ENCODE measurements around the gene MPP7. TPM values are rescaled to one million over a fixed set of nuclear protein-coding genes. Genes with fewer than 3 reads are reported as not detected.

The MPP7 gene
- total RNA-seq, 1 experiment from 2014 or later = 9.1 TPM

GRCh38 chr10:28332726-28333125 lies 29.9 kb upstream of the MPP7 start:
- H4K20me1 ChIP-seq (ENCODE audit: low read length) = no peaks in the 10 kb centered on the region
- no peaks in the 10 kb centered on the region for H3K27me3 ChIP-seq (ENCODE audit: low read length)
- no peak overlapping the region for H3K27ac ChIP-seq (ENCODE audit: low read length)
- CTCF ChIA-PET = no interaction called here
- no peaks in the 10 kb centered on the region for H3K9me3 ChIP-seq (ENCODE audit: low read length)
- no peaks in the 10 kb centered on the region for H3F3A ChIP-seq (ENCODE audit: low read length, unreplicated experiment)
- no peak overlapping the region for H3K4me2 ChIP-seq (ENCODE audit: low read length)
- no peak overlapping the region for H2AFZ ChIP-seq (ENCODE audit: low read length)
- TF ChIP-seq EZH2 (IDR thresholded peaks at IDR 0.05; ENCODE audit: low read length, unreplicated experiment) (no peak), CTCF (conservative IDR thresholded peaks at IDR 0.05; ENCODE audit: low read depth, low read length) (no peak), EZH2phosphoT487 (IDR thresholded peaks at IDR 0.05; ENCODE audit: borderline replicate concordance, low read length) (no peak)
- no TSS peak for BruUV-seq (replicated peaks)
- no peak for ATAC-seq
- H3K36me3 ChIP-seq (ENCODE audit: low read depth, low read length) = no peaks in the 10 kb centered on the region
- H3K4me3 ChIP-seq (ENCODE audit: low read length) = no peak overlapping the region
- intact Hi-C loops (cut with micrococcal nuclease) = no loop called here
- H3K4me1 ChIP-seq (ENCODE audit: insufficient read depth, low read length) = peaks cover 7% of the 10 kb centered on the region
- no peaks in the 10 kb centered on the region for H3K9me2 ChIP-seq (replicated peaks; ENCODE audit: low read length)
- POLR2A ChIA-PET (ENCODE audit: unreplicated experiment) = no interaction called here
- H3K79me2 ChIP-seq (ENCODE audit: low read length) = no peaks in the 10 kb centered on the region
- H3K9ac ChIP-seq (ENCODE audit: low read length) = no peak overlapping the region
- no peak for DNase-seq

- Histone ChIP-seq H3K27ac (ENCODE audit: low read length) (no peak overlapping the region), H3K4me1 (ENCODE audit: insufficient read depth, low read length) (peaks cover 13% of the 10 kb centered on the region), H4K20me1 (ENCODE audit: low read length) (no peaks in the 10 kb centered on the region), H2AFZ (ENCODE audit: low read length) (no peak overlapping the region), H3K4me3 (ENCODE audit: low read length) (no peak overlapping the region), H3K9me3 (ENCODE audit: low read length) (no peaks in the 10 kb centered on the region), H3K4me2 (ENCODE audit: low read length) (no peak overlapping the region), H3K9ac (ENCODE audit: low read length) (no peak overlapping the region), H3K36me3 (ENCODE audit: low read depth, low read length) (no peaks in the 10 kb centered on the region), H3K27me3 (ENCODE audit: low read length) (no peaks in the 10 kb centered on the region), H3K9me2 (replicated peaks; ENCODE audit: low read length) (no peaks in the 10 kb centered on the region), H3F3A (ENCODE audit: low read length, unreplicated experiment) (no peaks in the 10 kb centered on the region), H3K79me2 (ENCODE audit: low read length) (no peaks in the 10 kb centered on the region)
- ChIA-PET CTCF (interaction anchor here (0.5 to 0.7 kb wide), 3 partner anchors 9 to 1010 kb away, joined by 3 read pairs; no protein-coding TSS in a partner anchor), POLR2A (ENCODE audit: unreplicated experiment) (interaction anchor here (0.7 to 1.2 kb wide), 3 partner anchors 29 to 77 kb away, joined by 3 to 20 read pairs (median 6); partner anchors contain the start of gene MPP7)
- intact Hi-C loops (cut with micrococcal nuclease) = no loop called here
- no peak for TF ChIP-seq EZH2 (IDR thresholded peaks at IDR 0.05; ENCODE audit: low read length, unreplicated experiment)
- no peak for TF ChIP-seq CTCF (conservative IDR thresholded peaks at IDR 0.05; ENCODE audit: low read depth, low read length)
- TF ChIP-seq EZH2phosphoT487 (IDR thresholded peaks at IDR 0.05; ENCODE audit: borderline replicate concordance, low read length) = no peak
- ATAC-seq (peak; percentile 64), DNase-seq (peak; percentile 55)
- BruUV-seq (replicated peaks) = no TSS peak
These were observed 29.0 kb upstream of the MPP7 start for GRCh38 chr10:28331841-28332240.

- H3K27me3 ChIP-seq (ENCODE audit: low read length) = no peaks in the 10 kb centered on the region
- ChIA-PET CTCF (no interaction called here), POLR2A (ENCODE audit: unreplicated experiment) (interaction anchor here (1.2 kb wide), 1 partner anchor 28 kb away, joined by 6 read pairs; the partner anchor contains the start of gene MPP7)
- DNase-seq (no peak), ATAC-seq (no peak)
- H2AFZ ChIP-seq (ENCODE audit: low read length) = no peak overlapping the region
- H3K4me3 ChIP-seq (ENCODE audit: low read length) = no peak overlapping the region
- TF ChIP-seq EZH2 (IDR thresholded peaks at IDR 0.05; ENCODE audit: low read length, unreplicated experiment) = no peak
- TF ChIP-seq CTCF (conservative IDR thresholded peaks at IDR 0.05; ENCODE audit: low read depth, low read length) = no peak
- TF ChIP-seq EZH2phosphoT487 (IDR thresholded peaks at IDR 0.05; ENCODE audit: borderline replicate concordance, low read length) = no peak
- H3K27ac ChIP-seq (ENCODE audit: low read length) = no peak overlapping the region
- H3K79me2 ChIP-seq (ENCODE audit: low read length) = no peaks in the 10 kb centered on the region
- no peaks in the 10 kb centered on the region for H3F3A ChIP-seq (ENCODE audit: low read length, unreplicated experiment)
- H3K9ac ChIP-seq (ENCODE audit: low read length) = no peak overlapping the region
- BruUV-seq (replicated peaks) = no TSS peak
- H4K20me1 ChIP-seq (ENCODE audit: low read length) = no peaks in the 10 kb centered on the region
- intact Hi-C loops (cut with micrococcal nuclease) = no loop called here
- H3K9me2 ChIP-seq (replicated peaks; ENCODE audit: low read length) = no peaks in the 10 kb centered on the region
- H3K4me2 ChIP-seq (ENCODE audit: low read length) = no peak overlapping the region
- H3K4me1 ChIP-seq (ENCODE audit: insufficient read depth, low read length) = peaks cover 13% of the 10 kb centered on the region
- no peaks in the 10 kb centered on the region for H3K36me3 ChIP-seq (ENCODE audit: low read depth, low read length)
- no peaks in the 10 kb centered on the region for H3K9me3 ChIP-seq (ENCODE audit: low read length)
These were observed 28.2 kb upstream of the MPP7 start for GRCh38 chr10:28331066-28331465.
